ENCODE measurements around the gene NOVA2.
"Not testable (repeated sequence)": the region's sequence is repeated elsewhere in the genome, so short reads cannot be mapped to it uniquely, and the experiment has no call there.

The NOVA2 gene

GRCh38 chr19:45900738-45901431 lies 72.8 kb downstream of the NOVA2 start:
- H3K4me3 ChIP-seq (replicated peaks; ENCODE audit: low read depth, low read length) = peak overlapping the region; percentile 84

GRCh38 chr19:45899919-45900589 lies 73.6 kb downstream of the NOVA2 start:
- DNase-seq (ENCODE audit: extremely low read depth, insufficient read length) = no peak
- Histone ChIP-seq H3K36me3 (ENCODE audit: control insufficient read depth, insufficient read depth, low read length) (no peaks in the 10 kb centered on the region; the same call in none of the 2 replicates), H3K4me3 (replicated peaks; ENCODE audit: low read depth, low read length) (no peak overlapping the region), H3K27me3 (replicated peaks; ENCODE audit: control insufficient read depth, insufficient read depth, low read length) (no peaks in the 10 kb centered on the region)
- no peak for TF ChIP-seq CTCF (IDR thresholded peaks at IDR 0.05; ENCODE audit: insufficient read depth, low read length, poor library complexity, severe bottlenecking)

More at GRCh38 chr19:45900738-45901431, 72.8 kb downstream of the NOVA2 start:
- Histone ChIP-seq H3K27me3 (replicated peaks; ENCODE audit: control insufficient read depth, insufficient read depth, low read length) (no peaks in the 10 kb centered on the region), H3K36me3 (ENCODE audit: control insufficient read depth, insufficient read depth, low read length) (no peaks in the 10 kb centered on the region; the same call in 1 of the 2 replicates)
- no peak for DNase-seq (ENCODE audit: extremely low read depth, insufficient read length)
- no peak for TF ChIP-seq CTCF (IDR thresholded peaks at IDR 0.05; ENCODE audit: insufficient read depth, low read length, poor library complexity, severe bottlenecking)

- no peak for TF ChIP-seq CTCF (IDR thresholded peaks at IDR 0.05; ENCODE audit: insufficient read depth, low read length, poor library complexity, severe bottlenecking)
- no peak for DNase-seq (ENCODE audit: extremely low read depth, insufficient read length)
- H3K4me3 ChIP-seq (replicated peaks; ENCODE audit: low read depth, low read length) = no peak overlapping the region
- no peaks in the 10 kb centered on the region for H3K27me3 ChIP-seq (replicated peaks; ENCODE audit: control insufficient read depth, insufficient read depth, low read length)
- peaks cover 2% of the 10 kb centered on the region for H3K36me3 ChIP-seq (ENCODE audit: control insufficient read depth, insufficient read depth, low read length)
Measured at GRCh38 chr19:45899253-45899652, 74.4 kb downstream of the NOVA2 start.

GRCh38 chr19:45897261-45897812 lies 76.3 kb downstream of the NOVA2 start:
- DNase-seq (ENCODE audit: extremely low read depth, insufficient read length) = no peak
- no peaks in the 10 kb centered on the region for H3K27me3 ChIP-seq (replicated peaks; ENCODE audit: control insufficient read depth, insufficient read depth, low read length)
- TF ChIP-seq CTCF (IDR thresholded peaks at IDR 0.05; ENCODE audit: insufficient read depth, low read length, poor library complexity, severe bottlenecking) = no peak
- H3K36me3 ChIP-seq (ENCODE audit: control insufficient read depth, insufficient read depth, low read length) = peaks cover 2% of the 10 kb centered on the region
- no peak overlapping the region for H3K4me3 ChIP-seq (replicated peaks; ENCODE audit: low read depth, low read length)

GRCh38 chr19:45895983-45896599 lies 77.6 kb downstream of the NOVA2 start:
- not testable (repeated sequence) for H3K36me3 ChIP-seq (ENCODE audit: control insufficient read depth, insufficient read depth, low read length); DNase-seq (ENCODE audit: extremely low read depth, insufficient read length); H3K4me3 ChIP-seq (replicated peaks; ENCODE audit: low read depth, low read length); H3K27me3 ChIP-seq (replicated peaks; ENCODE audit: control insufficient read depth, insufficient read depth, low read length)

- H3K36me3 ChIP-seq (ENCODE audit: control insufficient read depth, insufficient read depth, low read length) = peaks cover 2% of the 10 kb centered on the region
- H3K4me3 ChIP-seq (replicated peaks; ENCODE audit: low read depth, low read length) = no peak overlapping the region
- no peak for TF ChIP-seq CTCF (IDR thresholded peaks at IDR 0.05; ENCODE audit: insufficient read depth, low read length, poor library complexity, severe bottlenecking)
- H3K27me3 ChIP-seq (replicated peaks; ENCODE audit: control insufficient read depth, insufficient read depth, low read length) = no peaks in the 10 kb centered on the region
- no peak for DNase-seq (ENCODE audit: extremely low read depth, insufficient read length)
Measured at GRCh38 chr19:45895519-45895972, 78.1 kb downstream of the NOVA2 start.
